ENCODE measurements around the gene STYXL2. TPM values are rescaled to one million over a fixed set of nuclear protein-coding genes. Genes with fewer than 3 reads are reported as not detected.

The STYXL2 gene
- total RNA-seq, 1 donor from 2014 or later = 0.70 TPM

GRCh38 chr1:167106119-167106461, 12.2 kb downstream of the STYXL2 start:
- Mint-ChIP-seq H3K27ac (ENCODE audit: unreplicated experiment) (no peak overlapping the region), H3K4me1 (ENCODE audit: unreplicated experiment) (peaks cover 32% of the 10 kb centered on the region), H3K9me3 (ENCODE audit: unreplicated experiment) (peaks cover 15% of the 10 kb centered on the region), H3K36me3 (ENCODE audit: unreplicated experiment) (peaks cover 5% of the 10 kb centered on the region), H3K27me3 (ENCODE audit: unreplicated experiment) (peaks cover 21% of the 10 kb centered on the region), H3K4me3 (ENCODE audit: unreplicated experiment) (no peak overlapping the region)
- no peak for TF ChIP-seq CTCF (IDR thresholded peaks at IDR 0.05)
- DNase-seq (ENCODE audit: extremely low spot score, unreplicated experiment) = no peak

- peaks cover 15% of the 10 kb centered on the region for H3K9me3 Mint-ChIP-seq (ENCODE audit: unreplicated experiment)
- no peak for DNase-seq (ENCODE audit: extremely low spot score, unreplicated experiment)
Observed at GRCh38 chr1:167107456-167107855, 13.6 kb downstream of the STYXL2 start.

GRCh38 chr1:167109125-167109524, 15.2 kb downstream of the STYXL2 start:
- H3K4me1 Mint-ChIP-seq (ENCODE audit: unreplicated experiment) = peaks cover 27% of the 10 kb centered on the region
- H3K36me3 Mint-ChIP-seq (ENCODE audit: unreplicated experiment) = peaks cover 5% of the 10 kb centered on the region
- peaks cover 15% of the 10 kb centered on the region for H3K9me3 Mint-ChIP-seq (ENCODE audit: unreplicated experiment)
- H3K4me3 Mint-ChIP-seq (ENCODE audit: unreplicated experiment) = peak overlapping the region; percentile 20
- no peak for DNase-seq (ENCODE audit: extremely low spot score, unreplicated experiment)
- peaks cover 25% of the 10 kb centered on the region for H3K27me3 Mint-ChIP-seq (ENCODE audit: unreplicated experiment)
- peak overlapping the region; percentile 51 for H3K27ac Mint-ChIP-seq (ENCODE audit: unreplicated experiment)
- TF ChIP-seq CTCF (IDR thresholded peaks at IDR 0.05) = no peak

More at GRCh38 chr1:167107456-167107855, 13.6 kb downstream of the STYXL2 start:
- no peak for TF ChIP-seq CTCF (IDR thresholded peaks at IDR 0.05)
- Mint-ChIP-seq H3K4me1 (ENCODE audit: unreplicated experiment) (peaks cover 32% of the 10 kb centered on the region), H3K27me3 (ENCODE audit: unreplicated experiment) (peaks cover 22% of the 10 kb centered on the region), H3K4me3 (ENCODE audit: unreplicated experiment) (no peak overlapping the region), H3K27ac (ENCODE audit: unreplicated experiment) (no peak overlapping the region), H3K36me3 (ENCODE audit: unreplicated experiment) (peaks cover 5% of the 10 kb centered on the region)

DNA sequence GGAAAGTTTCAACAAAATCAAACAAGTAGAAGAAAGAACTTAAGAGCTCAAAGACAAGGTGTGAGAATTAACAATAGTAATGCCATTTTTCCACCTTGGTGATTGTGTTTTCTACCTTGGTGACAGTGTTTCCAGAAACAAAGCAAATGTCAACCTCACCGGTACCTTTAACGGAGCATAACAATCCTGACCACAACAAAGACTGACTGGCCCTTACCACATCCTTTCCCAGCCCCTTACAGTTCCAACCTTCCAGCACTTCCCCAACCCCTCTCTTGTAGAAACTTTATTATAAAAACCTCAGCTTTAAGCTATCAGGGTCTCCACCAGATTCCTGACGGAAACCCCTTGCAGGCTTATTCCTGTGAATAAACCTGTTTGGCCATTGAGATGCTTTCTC, 16.7 kb downstream of the STYXL2 start:
- TF ChIP-seq CTCF (IDR thresholded peaks at IDR 0.05) = no peak
- Mint-ChIP-seq H3K27me3 (ENCODE audit: unreplicated experiment) (peaks cover 32% of the 10 kb centered on the region), H3K27ac (ENCODE audit: unreplicated experiment) (no peak overlapping the region), H3K9me3 (ENCODE audit: unreplicated experiment) (peaks cover 15% of the 10 kb centered on the region), H3K36me3 (ENCODE audit: unreplicated experiment) (peaks cover 5% of the 10 kb centered on the region), H3K4me3 (ENCODE audit: unreplicated experiment) (no peak overlapping the region), H3K4me1 (ENCODE audit: unreplicated experiment) (peaks cover 16% of the 10 kb centered on the region)
- DNase-seq (ENCODE audit: extremely low spot score, unreplicated experiment) = no peak

GRCh38 chr1:167111868-167112709, 18.2 kb downstream of the STYXL2 start:
- H3K4me1 Mint-ChIP-seq (ENCODE audit: unreplicated experiment) = peaks cover 16% of the 10 kb centered on the region
- H3K36me3 Mint-ChIP-seq (ENCODE audit: unreplicated experiment) = peaks cover 5% of the 10 kb centered on the region
- peaks cover 15% of the 10 kb centered on the region for H3K9me3 Mint-ChIP-seq (ENCODE audit: unreplicated experiment)

More at GRCh38 chr1:167111868-167112709, 18.2 kb downstream of the STYXL2 start:
- no peak for TF ChIP-seq CTCF (IDR thresholded peaks at IDR 0.05)
- peaks cover 30% of the 10 kb centered on the region for H3K27me3 Mint-ChIP-seq (ENCODE audit: unreplicated experiment)
- DNase-seq (ENCODE audit: extremely low spot score, unreplicated experiment) = no peak
- no peak overlapping the region for H3K4me3 Mint-ChIP-seq (ENCODE audit: unreplicated experiment)
- no peak overlapping the region for H3K27ac Mint-ChIP-seq (ENCODE audit: unreplicated experiment)

All from osteocyte (in vitro differentiated cells).